T-helper 1 cell treated with Interleukin-12 subunit alpha and Interleukin-12 subunit beta and Interleukin-4 antibody, amounts not matched to agents 30 μg/mL and 1 μg/mL, for 36 hours (primary cell): ENCODE results near the gene PARD3.
A peak's percentile ranks its signal among the peaks of the same experiment; 100 is the strongest.
"Not testable (repeated sequence)": the region's sequence is repeated elsewhere in the genome, so short reads cannot be mapped to it uniquely, and the experiment has no call there.

Experiments
- H3K27ac Mint-ChIP-seq: one replicate; pipeline ENCODE4 v1.8.0; 2021; ENCODE audit warnings: mild to moderate bottlenecking, mixed read lengths
- H3K27me3 Mint-ChIP-seq: one replicate; pipeline ENCODE4 v1.8.0; 2021; ENCODE audit warnings: low read depth, mixed read lengths
- H3K36me3 Mint-ChIP-seq: one replicate; pipeline ENCODE4 v1.8.0; 2021; ENCODE audit warnings: low read depth, mixed read lengths
- H3K4me1 Mint-ChIP-seq: one replicate; pipeline ENCODE4 v1.8.0; 2021; ENCODE audit warnings: low read depth, mixed read lengths
- H3K4me3 Mint-ChIP-seq: one replicate; pipeline ENCODE4 v1.8.0; 2021; ENCODE audit warnings: mild to moderate bottlenecking, moderate library complexity, mixed read lengths
- H3K9me3 Mint-ChIP-seq: one replicate; pipeline ENCODE4 v1.8.0; 2021; ENCODE audit warnings: mixed read lengths

PARD3 gene

DNA sequence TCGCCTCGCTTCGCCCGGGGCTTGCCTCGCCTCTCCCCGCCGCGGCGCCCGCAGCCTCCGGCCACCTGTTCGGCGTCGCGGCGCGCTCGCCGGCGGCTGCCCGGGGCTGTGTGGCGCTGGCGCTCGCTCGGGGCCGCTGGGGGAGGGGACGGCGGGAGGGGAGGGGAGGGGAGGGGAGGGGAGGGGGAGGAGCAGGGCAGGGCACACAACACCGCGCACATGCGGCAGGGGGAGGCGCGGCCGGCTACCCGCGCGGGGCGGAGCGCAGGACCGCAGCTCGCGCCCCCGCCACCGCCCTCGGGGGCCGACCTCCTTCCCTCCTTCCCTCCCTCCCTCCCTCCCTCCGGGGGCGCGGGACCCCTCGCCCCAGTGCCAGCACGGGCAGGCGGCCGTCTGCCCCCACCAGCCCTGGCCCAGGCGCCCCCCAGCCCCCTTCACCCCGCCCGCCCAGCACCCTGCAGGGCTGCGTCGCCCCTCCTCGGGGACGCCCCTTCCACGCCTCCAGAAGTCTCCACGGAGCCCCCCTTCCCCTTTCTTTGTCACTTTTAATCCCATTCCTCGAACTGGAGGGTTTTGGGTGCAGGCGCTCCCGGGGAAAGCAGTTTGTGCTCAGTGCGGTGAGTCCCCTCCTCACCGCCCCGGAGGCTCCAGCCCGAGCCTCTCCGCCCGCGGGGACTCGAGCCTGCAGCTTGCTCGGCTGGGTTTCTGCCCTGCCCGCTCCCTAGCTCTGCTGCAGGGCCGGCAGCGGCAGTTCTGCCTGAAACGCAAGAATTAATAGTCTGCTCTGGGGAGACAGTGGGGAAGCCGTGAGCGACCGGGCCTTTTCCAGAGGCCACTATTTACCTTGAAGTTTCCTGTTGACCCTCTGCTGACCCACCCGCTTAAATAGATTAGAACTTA is at the start of gene PARD3:
Gene PARD3 (minus strand): TSS at position 112 of the 900 bp plus-strand sequence. CDS start 301 bp downstream, outside the sequence.
- Mint-ChIP-seq H3K27ac (no peak within 1 kb of the TSS), H3K4me1 (peaks cover 4% of the 10 kb centered on the region), H3K4me3 (peak within 1 kb of the TSS; percentile 59), H3K27me3 (peaks cover 58% of the 10 kb centered on the region), H3K9me3 (no peaks in the 10 kb centered on the region), H3K36me3 (no peaks in the 10 kb centered on the region)

GRCh38 chr10:34864149-34865067 is 49.3 kb upstream of the PARD3 start:
- no peaks in the 10 kb centered on the region for H3K36me3 Mint-ChIP-seq
- H3K9me3 Mint-ChIP-seq, result no peaks in the 10 kb centered on the region
- H3K4me3 Mint-ChIP-seq, result no peak overlapping the region
- H3K27ac Mint-ChIP-seq, result no peak overlapping the region
- no peaks in the 10 kb centered on the region for H3K27me3 Mint-ChIP-seq
- peaks cover 5% of the 10 kb centered on the region for H3K4me1 Mint-ChIP-seq

DNA sequence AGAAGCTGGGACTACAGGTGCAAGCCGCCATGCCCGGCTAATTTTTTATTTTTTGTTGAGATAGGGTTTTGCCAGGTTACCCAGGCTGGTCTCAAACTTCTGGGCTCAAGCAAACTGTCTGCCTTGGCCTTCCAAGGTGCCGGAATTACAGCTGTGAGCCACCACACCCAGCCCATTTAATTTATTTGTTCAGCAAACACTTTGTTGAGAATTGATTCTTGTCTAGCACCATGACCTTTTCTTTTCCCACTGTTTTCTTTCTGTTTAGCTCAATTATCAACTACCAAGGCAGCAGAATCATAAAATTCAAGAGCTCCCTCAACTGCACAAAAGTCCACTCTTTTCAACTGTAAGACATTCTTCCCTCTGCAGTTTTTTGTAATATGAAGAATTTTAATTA is 47.8 kb upstream of the PARD3 start:
- no peaks in the 10 kb centered on the region for H3K4me1 Mint-ChIP-seq
- no peaks in the 10 kb centered on the region for H3K36me3 Mint-ChIP-seq
- H3K27me3 Mint-ChIP-seq, result no peaks in the 10 kb centered on the region
- H3K27ac Mint-ChIP-seq, result no peak overlapping the region
- no peak overlapping the region for H3K4me3 Mint-ChIP-seq
- H3K9me3 Mint-ChIP-seq, result no peaks in the 10 kb centered on the region

- no peak overlapping the region for H3K27ac Mint-ChIP-seq
- H3K4me1 Mint-ChIP-seq, result no peaks in the 10 kb centered on the region
- no peaks in the 10 kb centered on the region for H3K9me3 Mint-ChIP-seq
- H3K27me3 Mint-ChIP-seq, result no peaks in the 10 kb centered on the region
- no peak overlapping the region for H3K4me3 Mint-ChIP-seq
- no peaks in the 10 kb centered on the region for H3K36me3 Mint-ChIP-seq
Measured at GRCh38 chr10:34861293-34862021, 46.4 kb upstream of the PARD3 start.

- Mint-ChIP-seq H3K4me3 (no peak overlapping the region), H3K27ac (no peak overlapping the region), H3K36me3 (no peaks in the 10 kb centered on the region), H3K9me3 (no peaks in the 10 kb centered on the region), H3K27me3 (no peaks in the 10 kb centered on the region), H3K4me1 (no peaks in the 10 kb centered on the region)
Measured at GRCh38 chr10:34859170-34859569, 44.1 kb upstream of the PARD3 start.

- Mint-ChIP-seq H3K4me1 (no peaks in the 10 kb centered on the region), H3K4me3 (no peak overlapping the region), H3K27me3 (no peaks in the 10 kb centered on the region)
Measured at GRCh38 chr10:34858003-34858402, 42.9 kb upstream of the PARD3 start.

DNA sequence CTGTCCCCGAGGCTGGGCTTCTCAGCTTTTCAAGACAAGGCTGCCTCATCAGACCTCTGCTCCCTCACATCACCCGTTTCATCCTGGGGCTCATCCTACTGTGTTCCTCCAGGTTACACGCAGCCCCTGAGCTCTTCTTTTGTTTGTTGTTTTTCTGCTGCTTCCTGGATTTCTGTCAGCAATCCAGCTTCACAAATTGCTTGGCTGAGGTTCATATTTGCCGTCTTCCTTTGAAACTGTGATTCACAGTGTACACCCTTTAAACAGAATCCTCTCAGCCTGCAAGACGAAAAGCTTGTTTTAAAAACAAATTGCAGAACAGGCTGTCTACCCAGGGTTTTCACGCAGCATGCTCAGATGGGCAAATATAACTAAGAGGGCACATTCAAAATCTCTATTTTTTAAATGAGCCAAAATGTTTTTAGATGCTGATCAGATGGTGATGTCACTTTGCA is 39.1 kb upstream of the PARD3 start:
- H3K27me3 Mint-ChIP-seq, result no peaks in the 10 kb centered on the region
- no peak overlapping the region for H3K27ac Mint-ChIP-seq
- H3K36me3 Mint-ChIP-seq, result no peaks in the 10 kb centered on the region
- H3K4me3 Mint-ChIP-seq, result no peak overlapping the region
- H3K9me3 Mint-ChIP-seq, result no peaks in the 10 kb centered on the region
- no peaks in the 10 kb centered on the region for H3K4me1 Mint-ChIP-seq

More at GRCh38 chr10:34858003-34858402, 42.9 kb upstream of the PARD3 start:
- no peak overlapping the region for H3K27ac Mint-ChIP-seq
- no peaks in the 10 kb centered on the region for H3K36me3 Mint-ChIP-seq
- no peaks in the 10 kb centered on the region for H3K9me3 Mint-ChIP-seq

DNA sequence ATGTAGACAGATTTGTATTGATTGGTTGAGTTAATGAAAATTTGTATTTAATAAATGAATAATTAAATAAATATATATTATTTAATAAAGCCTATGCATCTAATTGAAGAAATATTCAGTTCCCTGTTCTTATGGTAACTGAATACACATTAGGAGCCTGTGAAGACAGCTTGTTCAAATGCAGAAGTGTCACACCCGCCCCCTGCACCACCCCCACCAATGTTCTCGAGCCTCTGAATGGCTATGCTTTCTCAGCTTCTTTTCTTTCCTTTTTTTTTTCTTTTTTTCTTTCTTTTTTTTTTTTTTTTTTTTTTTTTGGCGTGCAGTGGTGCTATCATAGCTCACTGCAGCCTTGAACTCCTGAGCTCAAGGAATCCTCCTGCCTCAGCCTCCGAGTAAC is 38.3 kb upstream of the PARD3 start:
- Mint-ChIP-seq H3K4me1 (no peaks in the 10 kb centered on the region), H3K9me3 (no peaks in the 10 kb centered on the region), H3K36me3 (no peaks in the 10 kb centered on the region), H3K4me3 (no peak overlapping the region), H3K27ac (no peak overlapping the region), H3K27me3 (no peaks in the 10 kb centered on the region)

GRCh38 chr10:34850558-34850957 is 35.5 kb upstream of the PARD3 start:
- H3K27me3 Mint-ChIP-seq, result no peaks in the 10 kb centered on the region
- no peaks in the 10 kb centered on the region for H3K4me1 Mint-ChIP-seq

GRCh38 chr10:34850036-34850435 is 34.9 kb upstream of the PARD3 start:
- Mint-ChIP-seq H3K27me3 (no peaks in the 10 kb centered on the region), H3K9me3 (no peaks in the 10 kb centered on the region), H3K4me1 (no peaks in the 10 kb centered on the region), H3K27ac (no peak overlapping the region), H3K36me3 (no peaks in the 10 kb centered on the region), H3K4me3 (no peak overlapping the region)

More at GRCh38 chr10:34850558-34850957, 35.5 kb upstream of the PARD3 start:
- Mint-ChIP-seq H3K9me3 (no peaks in the 10 kb centered on the region), H3K4me3 (no peak overlapping the region), H3K36me3 (no peaks in the 10 kb centered on the region), H3K27ac (no peak overlapping the region)

GRCh38 chr10:34845070-34845469 is 30.0 kb upstream of the PARD3 start:
- Mint-ChIP-seq H3K27me3 (no peaks in the 10 kb centered on the region), H3K4me3 (no peak overlapping the region), H3K36me3 (no peaks in the 10 kb centered on the region), H3K9me3 (no peaks in the 10 kb centered on the region), H3K4me1 (no peaks in the 10 kb centered on the region), H3K27ac (no peak overlapping the region)

GRCh38 chr10:34844448-34844847 is 29.4 kb upstream of the PARD3 start:
- Mint-ChIP-seq H3K27me3 (no peaks in the 10 kb centered on the region), H3K27ac (no peak overlapping the region), H3K4me3 (no peak overlapping the region), H3K9me3 (no peaks in the 10 kb centered on the region), H3K4me1 (no peaks in the 10 kb centered on the region), H3K36me3 (no peaks in the 10 kb centered on the region)

- H3K36me3 Mint-ChIP-seq, H3K4me1 Mint-ChIP-seq, H3K27me3 Mint-ChIP-seq, H3K9me3 Mint-ChIP-seq, H3K4me3 Mint-ChIP-seq, H3K27ac Mint-ChIP-seq: not testable (repeated sequence)
Measured at GRCh38 chr10:34843470-34843869, 28.4 kb upstream of the PARD3 start.

GRCh38 chr10:34838366-34838900 is 23.3 kb upstream of the PARD3 start:
- Mint-ChIP-seq H3K4me1 (no peaks in the 10 kb centered on the region), H3K27me3 (peaks cover 3% of the 10 kb centered on the region), H3K4me3 (no peak overlapping the region), H3K36me3 (no peaks in the 10 kb centered on the region), H3K9me3 (no peaks in the 10 kb centered on the region), H3K27ac (no peak overlapping the region)
